ENCODE measurements around the gene ZNF277. TPM values are rescaled to one million over a fixed set of nuclear protein-coding genes. Genes with fewer than 3 reads are reported as not detected.

Gene ZNF277
- total RNA-seq, 4 donors from 2014 or later, result 16.5 to 25.8 (median 19.1) TPM

DNA sequence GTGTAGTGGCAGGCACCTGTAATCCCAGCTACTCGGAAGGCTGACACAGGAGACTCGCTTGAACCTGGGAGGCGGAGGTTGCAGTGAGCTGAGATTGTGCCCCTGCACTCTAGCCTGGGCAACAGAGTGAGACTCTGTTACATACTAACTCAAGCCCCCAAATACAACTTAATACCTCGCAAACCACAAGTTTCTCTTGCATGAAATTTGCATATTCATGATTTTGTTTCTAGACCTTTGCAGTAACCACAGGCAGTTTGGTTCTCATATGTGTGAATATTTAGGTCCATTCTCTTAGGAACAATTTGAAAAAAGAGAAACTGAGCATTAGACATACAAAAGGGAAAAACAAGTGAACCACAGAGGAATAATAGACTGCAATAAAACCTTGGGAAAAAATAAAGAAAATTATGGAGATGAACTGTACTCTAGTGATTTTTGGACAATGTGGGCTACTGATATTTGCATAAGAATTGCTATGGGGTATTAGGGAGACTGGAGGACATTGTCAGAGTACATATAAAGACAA is 77.0 kb downstream of the ZNF277 start:
- no peaks in the 10 kb centered on the region for H3K9me3 ChIP-seq
- H3K36me3 ChIP-seq, result peaks cover 0 to 14% (median 0%) of the 10 kb centered on the region in 3 donors
- peaks cover 0 to 5% (median 0%) of the 10 kb centered on the region in 4 donors for H3K4me1 ChIP-seq
- no peak for DNase-seq (ENCODE audit: low spot score in 2 of 2)
- WGBS, 2 donors, result 94 to 95% methylated on average over 4 of the region's 4 CpGs
- H3K27ac ChIP-seq, result no peak overlapping the region
- no peaks in the 10 kb centered on the region for H3K27me3 ChIP-seq
- TF ChIP-seq POLR2A (IDR thresholded peaks at IDR 0.05) (no peak), EP300 (IDR thresholded peaks at IDR 0.05) (no peak)
- TF ChIP-seq, protein P1, sequence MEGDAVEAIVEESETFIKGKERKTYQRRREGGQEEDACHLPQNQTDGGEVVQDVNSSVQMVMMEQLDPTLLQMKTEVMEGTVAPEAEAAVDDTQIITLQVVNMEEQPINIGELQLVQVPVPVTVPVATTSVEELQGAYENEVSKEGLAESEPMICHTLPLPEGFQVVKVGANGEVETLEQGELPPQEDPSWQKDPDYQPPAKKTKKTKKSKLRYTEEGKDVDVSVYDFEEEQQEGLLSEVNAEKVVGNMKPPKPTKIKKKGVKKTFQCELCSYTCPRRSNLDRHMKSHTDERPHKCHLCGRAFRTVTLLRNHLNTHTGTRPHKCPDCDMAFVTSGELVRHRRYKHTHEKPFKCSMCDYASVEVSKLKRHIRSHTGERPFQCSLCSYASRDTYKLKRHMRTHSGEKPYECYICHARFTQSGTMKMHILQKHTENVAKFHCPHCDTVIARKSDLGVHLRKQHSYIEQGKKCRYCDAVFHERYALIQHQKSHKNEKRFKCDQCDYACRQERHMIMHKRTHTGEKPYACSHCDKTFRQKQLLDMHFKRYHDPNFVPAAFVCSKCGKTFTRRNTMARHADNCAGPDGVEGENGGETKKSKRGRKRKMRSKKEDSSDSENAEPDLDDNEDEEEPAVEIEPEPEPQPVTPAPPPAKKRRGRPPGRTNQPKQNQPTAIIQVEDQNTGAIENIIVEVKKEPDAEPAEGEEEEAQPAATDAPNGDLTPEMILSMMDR (IDR thresholded peaks at IDR 0.05), result no peak
- H3K4me3 ChIP-seq, result no peak overlapping the region

DNA sequence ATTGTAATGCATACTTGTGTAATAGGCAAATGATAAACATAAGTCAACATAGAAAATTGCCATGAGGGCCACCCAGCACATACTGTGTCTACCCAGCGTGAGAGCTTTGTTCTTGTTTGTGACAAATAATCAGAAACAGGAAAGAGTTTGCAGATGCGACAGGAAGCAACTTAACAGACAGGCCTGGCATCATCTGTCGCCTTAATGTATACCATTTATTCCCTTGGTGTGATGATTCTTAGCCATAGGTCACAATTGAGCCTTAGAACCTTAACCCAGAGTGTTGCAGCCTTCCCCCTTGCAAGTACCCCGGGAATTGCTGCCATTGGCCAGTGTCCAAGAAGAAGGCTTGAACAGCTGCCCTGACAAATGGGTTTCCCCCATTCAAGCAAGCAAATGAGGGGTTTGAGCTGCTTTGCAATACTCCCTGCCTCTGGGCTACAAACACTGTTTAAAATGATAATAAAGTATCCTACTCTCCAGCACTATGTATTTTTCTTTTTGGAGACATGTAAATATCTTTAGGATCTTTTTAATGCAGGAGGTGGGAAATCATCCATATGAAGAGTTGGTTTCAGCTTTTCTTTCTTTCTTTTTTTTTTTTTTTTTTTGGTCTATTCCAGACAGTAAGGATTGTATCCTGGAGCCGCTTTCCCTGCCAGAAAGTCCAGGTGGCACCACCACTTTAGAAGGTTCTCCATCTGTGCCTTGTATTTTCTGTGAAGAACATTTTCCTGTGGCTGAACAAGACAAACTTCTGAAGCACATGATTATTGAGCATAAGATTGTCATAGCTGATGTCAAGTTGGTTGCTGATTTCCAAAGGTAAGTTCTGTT is 80.0 kb downstream of the ZNF277 start:
- WGBS, 2 donors, result 55 to 69% methylated on average over 5 of the region's 5 CpGs
- peaks cover 0 to 23% (median 0%) of the 10 kb centered on the region in 3 donors for H3K36me3 ChIP-seq
- H3K9me3 ChIP-seq, result no peaks in the 10 kb centered on the region
- TF ChIP-seq, protein P1 (IDR thresholded peaks at IDR 0.05), result no peak
- no peak for TF ChIP-seq POLR2A (IDR thresholded peaks at IDR 0.05)
- TF ChIP-seq EP300 (IDR thresholded peaks at IDR 0.05), result no peak
- DNase-seq (ENCODE audit: low spot score in 2 of 2), result no peak
- no peak overlapping the region for H3K4me3 ChIP-seq
- H3K4me1 ChIP-seq, result peaks cover 0 to 5% (median 0%) of the 10 kb centered on the region in 4 donors
- no peaks in the 10 kb centered on the region for H3K27me3 ChIP-seq
- no peak overlapping the region for H3K27ac ChIP-seq

DNA sequence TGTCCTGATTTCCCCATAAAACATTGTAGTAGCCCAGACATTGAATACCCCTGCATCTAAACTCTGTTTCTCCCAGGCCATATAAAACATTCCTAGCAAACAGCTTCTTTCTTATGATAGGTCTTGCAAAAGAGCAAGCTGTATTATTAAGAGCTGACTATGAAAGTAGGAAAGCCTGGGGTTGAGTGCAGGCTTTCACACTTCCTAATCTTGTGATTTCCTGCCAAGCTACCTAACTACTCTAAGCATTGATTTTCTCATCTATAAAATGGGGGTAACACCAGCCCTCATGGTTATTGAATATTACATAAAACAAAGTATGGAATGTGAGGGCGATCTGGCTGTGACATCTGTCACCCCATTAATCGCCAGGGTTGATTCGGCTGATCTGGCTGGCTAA is 81.8 kb downstream of the ZNF277 start:
- no peaks in the 10 kb centered on the region for H3K9me3 ChIP-seq
- no peaks in the 10 kb centered on the region for H3K27me3 ChIP-seq
- H3K4me3 ChIP-seq, result no peak overlapping the region
- DNase-seq (ENCODE audit: low spot score in 2 of 2), result no peak
- no peak overlapping the region for H3K27ac ChIP-seq
- WGBS, 2 donors, result 97 to 100% methylated on average over 3 of the region's 3 CpGs
- H3K36me3 ChIP-seq, result peaks cover 0 to 23% (median 0%) of the 10 kb centered on the region in 3 donors
- TF ChIP-seq, protein P1 (IDR thresholded peaks at IDR 0.05), result no peak
- TF ChIP-seq EP300 (IDR thresholded peaks at IDR 0.05) (no peak), POLR2A (IDR thresholded peaks at IDR 0.05) (no peak)
- H3K4me1 ChIP-seq, result peaks cover 0 to 5% (median 0%) of the 10 kb centered on the region in 4 donors

DNA sequence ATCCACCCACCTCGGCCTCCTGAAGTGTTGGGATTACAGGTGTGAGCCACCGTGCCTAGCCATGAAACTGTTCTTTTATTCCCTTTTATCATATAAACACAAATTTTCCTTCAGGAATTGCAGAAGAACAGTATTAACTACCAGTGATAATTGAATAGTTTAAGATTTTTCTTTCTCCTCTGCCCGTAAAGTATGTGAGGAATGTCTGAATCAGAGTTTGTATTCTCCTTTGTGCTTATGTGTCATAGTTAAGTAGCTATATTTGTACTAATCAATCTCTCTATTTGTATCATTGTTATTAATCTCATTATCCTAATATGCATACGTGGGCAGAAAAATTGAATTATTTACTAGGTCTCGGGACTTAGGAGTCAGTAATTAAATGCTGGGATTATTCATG is 83.6 kb downstream of the ZNF277 start:
- Histone ChIP-seq H3K4me1 (peaks cover 0 to 5% (median 0%) of the 10 kb centered on the region in 4 donors), H3K36me3 (peaks cover 0 to 23% (median 0%) of the 10 kb centered on the region in 3 donors), H3K27me3 (no peaks in the 10 kb centered on the region), H3K9me3 (no peaks in the 10 kb centered on the region), H3K4me3 (no peak overlapping the region), H3K27ac (no peak overlapping the region)
- TF ChIP-seq POLR2A (IDR thresholded peaks at IDR 0.05) (no peak), EP300 (IDR thresholded peaks at IDR 0.05) (no peak)
- TF ChIP-seq, protein P1 (IDR thresholded peaks at IDR 0.05), result no peak
- WGBS, 2 donors, result 70 to 73% methylated on average over 5 of the region's 5 CpGs
- DNase-seq (ENCODE audit: low spot score in 2 of 2), result no peak

DNA sequence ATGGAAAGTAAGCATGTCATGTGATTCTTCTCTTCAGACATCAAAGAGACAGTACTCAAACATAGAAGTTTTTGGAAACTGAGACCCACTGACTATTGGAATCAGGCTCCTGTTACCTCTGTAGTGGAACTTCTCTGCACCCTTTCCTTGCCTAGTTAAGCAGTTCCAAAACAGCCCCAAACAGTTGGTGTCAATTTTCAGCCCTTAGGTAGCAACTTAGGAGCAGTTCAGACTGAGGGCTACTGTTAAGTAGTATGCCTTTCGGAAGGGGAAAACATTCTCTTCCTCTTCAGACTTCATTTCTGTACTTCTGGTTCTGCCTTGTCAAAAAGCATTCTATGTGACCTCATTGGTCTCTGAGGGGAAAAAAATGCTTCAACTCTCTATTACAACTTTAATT is 85.7 kb downstream of the ZNF277 start:
- WGBS, 2 donors, result 78 to 93% methylated on average over 1 of the region's 1 CpG
- TF ChIP-seq, protein P1 (IDR thresholded peaks at IDR 0.05), result no peak
- no peak for TF ChIP-seq EP300 (IDR thresholded peaks at IDR 0.05)
- no peak for TF ChIP-seq POLR2A (IDR thresholded peaks at IDR 0.05)
- Histone ChIP-seq H3K27me3 (no peaks in the 10 kb centered on the region), H3K4me1 (no peaks in the 10 kb centered on the region), H3K27ac (no peak overlapping the region), H3K36me3 (peaks cover 0 to 20% (median 0%) of the 10 kb centered on the region in 3 donors), H3K4me3 (no peak overlapping the region), H3K9me3 (no peaks in the 10 kb centered on the region)
- no peak for DNase-seq (ENCODE audit: low spot score in 2 of 2)

Data from tibial nerve (tissue), 4 donors.